NCI-H510A treated with DMSO at 0.1 percent for 48 hours (cell line): ENCODE measurements around the gene CYP26C1.

Experiments
- DNase-seq: peaks from one replicate; lab custom pipeline; 2025; lab: John Stamatoyannopoulos, UW

The CYP26C1 gene

DNA sequence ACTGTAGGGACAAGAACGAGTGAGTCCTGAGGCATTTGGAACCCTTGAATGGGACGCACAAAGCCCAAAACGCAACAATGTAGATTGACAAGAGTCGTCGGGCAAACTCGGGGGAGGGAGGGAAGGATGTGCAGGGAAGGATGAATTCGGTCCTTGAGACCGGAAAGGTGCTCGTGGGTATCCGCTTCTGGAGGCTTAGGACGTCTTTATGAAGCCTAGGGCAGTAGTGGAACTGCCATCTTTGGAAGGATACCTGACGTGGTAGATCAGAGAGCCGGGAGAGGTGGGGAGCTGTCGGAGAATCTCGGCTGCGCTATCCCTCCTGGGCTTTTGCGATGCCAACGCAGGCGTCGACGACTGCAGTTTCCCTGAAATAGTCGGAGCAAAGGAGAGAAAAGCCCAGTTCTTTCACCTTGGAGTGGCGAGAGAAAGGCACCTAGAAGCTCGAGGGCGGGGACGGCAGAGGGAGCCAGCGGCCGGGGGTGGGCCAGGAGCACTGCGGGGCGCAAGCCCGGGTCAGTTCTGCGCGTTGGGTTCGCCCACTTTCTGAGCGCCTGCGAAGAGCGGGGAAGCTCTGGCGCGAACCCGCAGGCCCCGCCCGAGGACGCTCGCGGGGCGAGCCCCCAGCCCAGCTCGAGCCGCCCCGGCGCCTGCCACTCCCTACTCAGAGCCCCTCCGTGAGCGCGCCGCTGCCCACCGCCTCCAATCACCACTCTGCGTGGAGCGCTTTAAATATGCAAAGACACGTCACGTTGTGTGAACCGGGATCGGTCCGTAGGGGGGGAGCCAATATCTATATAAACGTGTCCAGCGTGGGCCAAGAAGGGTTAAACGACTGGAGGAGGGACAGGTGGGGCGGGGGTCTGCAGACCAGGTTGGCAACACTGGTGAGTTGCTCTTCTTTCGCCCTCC, at the start of gene CYP26C1:
CYP26C1 (plus strand) TSS at position 824 of the 912 bp plus-strand sequence. CDS start 466 bp downstream, outside the sequence.
- DNase-seq = no peak

DNA sequence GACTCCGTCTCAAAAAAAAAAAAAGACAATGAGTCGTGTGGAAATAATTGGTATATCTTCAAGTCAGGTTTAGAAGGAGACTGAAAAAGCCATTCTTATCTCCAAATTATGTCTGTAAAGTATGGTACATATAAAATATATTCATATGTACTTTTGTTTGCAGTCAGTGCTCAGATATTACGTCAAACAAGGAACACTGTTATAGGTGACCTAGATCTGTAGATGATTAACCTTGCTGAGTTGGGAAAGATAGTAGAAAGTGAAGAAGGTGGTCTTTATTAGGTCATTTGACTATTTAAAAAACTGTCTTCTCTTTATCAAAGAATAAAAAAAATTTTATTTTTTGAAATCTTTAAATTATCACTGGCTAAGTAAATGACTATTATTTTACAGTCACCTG, 44.9 kb upstream of the CYP26C1 start:
- no peak for DNase-seq

DNA sequence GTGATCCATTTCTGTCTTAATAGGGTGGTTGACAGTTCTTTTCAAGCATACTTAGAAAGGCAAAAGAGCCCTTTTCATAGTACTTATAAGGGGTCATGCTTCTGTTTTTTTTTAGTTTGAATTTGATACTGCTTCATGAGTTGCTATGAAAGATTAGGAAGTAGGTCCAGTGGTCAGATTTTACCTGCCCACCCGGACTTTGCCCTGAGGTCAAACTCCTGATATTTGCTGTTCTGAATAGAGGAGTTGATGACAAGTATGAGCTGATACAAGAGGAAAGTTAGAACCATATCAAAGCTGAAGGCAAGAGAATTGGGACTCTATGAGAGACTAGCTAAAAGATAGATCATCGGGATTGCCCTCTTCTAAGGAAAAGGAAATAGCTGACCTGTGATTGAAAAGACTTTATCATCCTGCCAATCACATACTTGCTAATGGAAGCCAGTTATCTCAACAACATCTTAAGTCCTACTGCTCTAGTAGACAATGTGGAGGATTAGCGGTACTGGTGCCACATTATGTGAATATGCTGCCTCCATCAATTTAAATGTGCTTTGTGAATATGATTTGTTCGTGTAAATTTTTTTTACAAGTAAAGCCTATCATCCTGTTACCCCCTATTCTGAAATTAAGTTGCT, 37.5 kb upstream of the CYP26C1 start:
- no peak for DNase-seq

- peak; percentile 25 for DNase-seq
These were observed 34.5 kb upstream of the CYP26C1 start for GRCh38 chr10:93026072-93026471.

DNA sequence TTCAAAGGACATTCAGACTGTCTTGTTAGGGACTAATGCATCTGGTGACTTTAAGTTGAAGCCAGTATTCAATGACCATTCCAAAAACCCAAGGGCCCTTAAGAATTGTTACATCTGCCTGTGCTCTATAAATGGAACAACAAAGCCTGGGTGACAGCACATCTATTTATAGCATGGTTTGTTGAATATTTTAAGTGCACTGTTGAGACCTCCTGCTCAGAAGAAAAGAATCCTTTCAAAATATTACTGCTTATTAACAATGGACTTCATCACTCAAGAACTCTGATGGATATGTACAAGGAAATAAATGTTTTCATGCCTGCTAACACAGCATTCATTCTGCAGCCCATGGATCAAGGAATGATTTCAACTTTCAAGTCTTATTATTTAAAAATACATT, 33.1 kb upstream of the CYP26C1 start:
- DNase-seq = no peak

DNA sequence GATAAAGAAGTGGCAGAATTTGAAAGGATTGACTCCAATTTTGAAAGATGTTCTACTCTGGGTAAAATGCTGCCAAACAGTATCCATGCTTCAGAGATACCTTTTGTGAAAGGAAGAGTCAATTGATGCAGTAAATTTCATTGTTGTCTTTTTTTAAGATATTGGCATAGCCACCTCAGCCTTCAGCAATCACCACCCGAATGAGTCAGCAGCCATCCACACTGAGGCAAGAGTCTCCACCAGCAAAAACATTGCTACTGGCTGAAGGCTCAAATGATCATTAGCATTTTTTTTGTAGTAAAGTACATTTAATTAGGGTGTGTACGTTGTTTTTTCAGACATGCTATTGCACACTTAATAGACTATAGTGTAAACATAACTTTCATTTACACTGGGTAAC, 31.7 kb upstream of the CYP26C1 start:
- no peak for DNase-seq

DNA sequence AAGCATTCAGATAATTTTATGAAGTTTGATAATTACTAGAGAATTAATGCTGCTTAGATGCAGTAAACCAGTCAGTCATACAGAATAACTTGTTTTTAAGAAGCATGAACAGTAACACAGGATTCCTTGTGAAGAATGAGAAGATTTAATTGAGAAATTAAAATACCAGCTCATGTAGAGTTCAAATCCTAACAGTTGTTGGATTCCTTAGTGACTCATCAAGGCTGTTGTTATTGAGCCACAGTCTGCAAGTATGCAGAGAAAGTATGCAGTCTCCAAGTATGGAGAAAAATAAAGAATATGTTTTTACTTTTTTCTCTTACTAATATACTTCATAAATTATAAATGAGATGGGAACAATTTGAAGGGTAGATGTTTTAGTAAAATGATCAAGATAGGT, 30.2 kb upstream of the CYP26C1 start:
- no peak for DNase-seq

- DNase-seq = no peak
These were observed 28.3 kb upstream of the CYP26C1 start for GRCh38 chr10:93032105-93032808.

- no peak for DNase-seq
These were observed 27.8 kb upstream of the CYP26C1 start for GRCh38 chr10:93032809-93033137.

DNA sequence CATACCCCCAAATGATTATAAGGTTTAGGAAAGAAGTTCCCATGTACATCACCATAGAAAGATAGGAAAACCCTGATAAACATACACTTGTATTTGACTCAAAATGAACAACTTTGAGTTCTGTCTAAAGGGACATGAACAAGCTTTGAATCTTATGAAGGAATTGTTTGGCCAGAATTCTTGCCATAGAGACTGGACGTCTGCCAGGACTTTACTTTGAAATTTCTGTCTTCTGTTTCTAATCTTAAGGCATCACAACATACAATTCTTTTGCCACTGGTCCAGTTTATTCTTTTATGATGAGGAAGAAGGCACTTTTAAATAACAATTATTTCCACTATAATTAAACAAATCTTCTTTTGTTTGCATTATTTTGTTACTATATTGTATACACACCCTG, 26.2 kb upstream of the CYP26C1 start:
- DNase-seq = no peak

DNA sequence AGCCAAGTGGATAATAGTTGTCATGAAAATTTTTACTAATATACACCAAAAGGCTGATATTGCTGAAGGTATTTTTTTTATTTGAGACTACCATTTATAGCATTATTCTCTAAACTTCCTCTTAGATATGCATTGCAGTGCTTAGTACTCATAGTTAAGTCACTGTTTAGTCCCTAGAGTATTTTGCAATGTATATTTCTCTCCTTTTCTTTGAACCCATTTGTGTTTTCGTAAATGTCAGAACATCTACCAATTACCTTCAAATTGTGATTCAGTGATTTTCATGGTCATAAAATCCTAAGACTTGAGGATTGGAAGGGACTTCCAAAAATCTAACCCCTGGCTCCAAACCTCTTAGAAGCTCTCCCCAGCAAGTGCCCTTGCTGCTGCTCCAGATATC, 21.5 kb upstream of the CYP26C1 start:
- no peak for DNase-seq

- no peak for DNase-seq
These were observed 20.9 kb upstream of the CYP26C1 start for GRCh38 chr10:93039721-93040120.

DNA sequence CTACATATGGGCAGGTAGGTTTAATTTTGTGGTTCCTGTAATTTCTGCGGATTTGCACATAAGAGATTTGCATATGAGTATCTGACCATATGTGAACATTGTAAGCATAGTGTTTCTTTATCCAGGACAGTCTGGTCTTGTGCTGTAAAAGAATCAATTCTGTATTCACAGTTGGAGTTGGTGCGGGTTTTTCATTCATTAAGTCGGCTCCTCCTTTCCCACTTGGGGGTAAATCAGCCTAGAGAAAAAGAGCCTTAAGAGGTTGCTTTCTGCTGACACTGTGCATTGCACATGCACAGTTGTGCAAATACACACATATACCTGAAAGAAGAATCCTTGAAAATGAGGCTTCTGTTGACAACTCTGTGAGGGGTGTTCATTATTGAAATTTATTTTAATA, 6.1 kb upstream of the CYP26C1 start:
- DNase-seq = no peak

DNA sequence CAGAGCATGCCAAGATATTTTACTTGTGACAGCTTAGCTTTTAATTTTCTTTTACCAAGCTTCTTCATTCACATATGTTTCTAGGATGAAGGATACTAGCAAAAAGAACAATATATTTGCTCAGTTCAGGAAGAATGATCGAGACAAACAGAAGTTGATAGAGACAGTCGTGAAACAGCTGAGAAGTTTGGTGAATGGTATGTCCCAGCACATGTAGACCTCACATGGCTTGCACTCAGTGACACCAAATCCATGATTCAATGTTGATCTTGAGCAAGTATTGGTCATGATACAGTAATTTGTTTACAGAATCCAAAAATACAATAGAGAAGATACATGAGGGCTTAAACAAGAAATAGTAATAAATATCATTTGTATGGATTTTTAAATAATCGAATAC, 2.5 kb upstream of the CYP26C1 start:
- DNase-seq = no peak

DNA sequence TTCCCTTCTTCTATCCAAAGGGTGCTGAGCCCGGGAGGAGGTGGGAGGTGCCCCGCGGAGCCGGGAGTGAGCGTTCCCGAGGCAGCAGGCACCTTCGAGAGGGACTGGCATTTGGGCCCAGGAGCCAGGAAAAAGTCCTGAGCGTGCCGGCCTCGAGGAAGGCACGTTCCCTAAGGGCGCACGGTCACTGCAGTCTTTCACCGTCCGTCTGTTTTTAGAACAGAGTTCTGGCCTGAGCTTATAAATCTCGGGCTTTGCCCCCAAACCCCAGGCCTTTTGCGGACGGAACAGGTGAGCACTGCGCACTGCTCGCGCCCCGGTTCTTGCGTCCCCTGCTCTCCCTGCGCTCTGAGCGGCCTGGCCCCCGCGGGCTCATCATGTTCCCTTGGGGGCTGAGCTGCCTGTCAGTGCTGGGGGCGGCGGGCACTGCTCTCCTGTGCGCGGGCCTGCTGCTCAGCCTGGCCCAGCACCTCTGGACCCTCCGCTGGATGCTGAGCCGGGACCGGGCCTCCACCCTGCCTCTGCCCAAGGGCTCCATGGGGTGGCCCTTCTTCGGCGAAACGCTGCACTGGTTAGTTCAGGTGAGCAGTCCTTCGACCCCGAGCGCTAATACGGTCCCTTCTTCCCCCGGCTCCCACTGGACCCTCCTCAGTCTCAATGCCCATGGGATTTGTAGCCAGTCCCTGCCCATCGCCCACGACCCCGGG, 442 bp downstream of the CYP26C1 start:
- no peak for DNase-seq

- no peak for DNase-seq
These were observed 1.3 kb downstream of the CYP26C1 start for GRCh38 chr10:93061594-93062513.

GRCh38 chr10:93062514-93063143, 2.0 kb downstream of the CYP26C1 start:
- DNase-seq = peak; percentile 22

GRCh38 chr10:93063144-93063976, 2.8 kb downstream of the CYP26C1 start:
- DNase-seq = no peak

DNA sequence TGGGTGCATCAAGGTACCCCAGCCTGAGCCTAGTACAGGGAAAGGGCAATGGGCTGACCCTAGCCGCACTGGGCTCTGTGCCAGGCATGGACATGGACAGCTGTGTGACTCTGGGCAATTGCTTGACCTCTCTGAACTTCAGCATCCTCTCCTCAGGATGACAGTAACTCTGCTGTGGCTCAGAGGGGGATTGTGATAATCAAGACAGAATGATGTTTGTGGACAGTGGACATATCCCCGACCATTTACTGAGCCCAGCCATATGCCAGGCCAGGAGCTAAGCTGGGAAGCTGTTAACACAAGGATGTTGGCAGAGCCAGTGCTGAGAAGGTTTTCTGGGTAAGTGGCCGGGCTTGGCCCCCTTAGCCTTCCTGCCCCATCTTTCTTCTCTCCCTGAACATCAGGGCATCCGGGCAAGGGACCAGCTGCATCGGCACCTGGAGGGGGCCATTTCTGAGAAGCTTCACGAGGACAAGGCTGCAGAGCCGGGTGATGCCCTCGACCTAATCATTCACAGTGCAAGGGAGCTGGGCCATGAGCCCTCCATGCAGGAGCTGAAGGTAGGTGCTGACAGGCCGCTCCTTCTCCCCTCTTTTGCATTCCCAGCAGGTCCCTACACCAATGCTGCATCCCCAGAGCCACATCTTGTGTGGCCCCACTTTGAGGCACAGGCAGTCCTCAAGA, 3.5 kb downstream of the CYP26C1 start:
- DNase-seq = no peak
